H1 (cell line): ENCODE data around the gene TNS3. TPM values are rescaled to one million over a fixed set of nuclear protein-coding genes. Genes with fewer than 3 reads are reported as not detected.

Experiments used
- CTCF ChIA-PET: fragments of 300-600 bp; sonication (Branson Sonifier 250); formaldehyde crosslinking; loops from one replicate; lab custom pipeline; 2021; ENCODE audit not compliant: partially characterized antibody; lab: Charles Lee
- POLR2A ChIA-PET: fragments of 300-600 bp; sonication (Branson Sonifier 250); formaldehyde crosslinking; loops from one replicate; lab custom pipeline; 2021; ENCODE audit warnings: inconsistent platforms; ENCODE audit not compliant: partially characterized antibody; lab: Charles Lee
- DNase-seq, 2 experiments: peaks; one replicate each; pipeline versions ENCODE4 v3.0.0 to v3.0.0-alpha.2; 2010 to 2022; ENCODE audit warnings: low spot score in 2 of 2, low read depth in 1 of 2, mixed read lengths in 1 of 2
- FAIRE-seq: peaks from 2 replicates; lab custom pipeline; 2011; peaks lifted over from hg19 to GRCh38; lab: Jason Lieb, UNC
- H2AFZ ChIP-seq: 2 replicates; pipeline ENCODE4 v1.8.1; 2012; ENCODE audit warnings: low read length, inconsistent platforms
- H2AK5ac ChIP-seq: 2 replicates; pipeline ENCODE4 v1.6.1; 2013; ENCODE audit warnings: low read depth, low read length
- H2BK120ac ChIP-seq: replicated peaks from 2 replicates; pipeline ENCODE3; 2013; ENCODE audit warnings: low read depth, low read length, inconsistent platforms
- H2BK12ac ChIP-seq: 2 replicates; pipeline ENCODE4 v1.6.1; 2013; ENCODE audit warnings: low read depth, low read length
- H2BK15ac ChIP-seq: 2 replicates; pipeline ENCODE4 v1.6.1; 2013; ENCODE audit warnings: low read length
- H2BK20ac ChIP-seq: 2 replicates; pipeline ENCODE4 v1.6.1; 2013; ENCODE audit warnings: low read length
- H2BK5ac ChIP-seq: 2 replicates; pipeline ENCODE4 v1.6.1; 2013; ENCODE audit warnings: low read depth, low read length
- H3K14ac ChIP-seq: 2 replicates; pipeline ENCODE4 v1.6.1; 2013; ENCODE audit warnings: inconsistent platforms; ENCODE audit not compliant: insufficient read length
- H3K18ac ChIP-seq: 2 replicates; pipeline ENCODE4 v1.6.1; 2013; ENCODE audit warnings: low read length; ENCODE audit errors: extremely low read depth
- H3K23ac ChIP-seq: 2 replicates; pipeline ENCODE4 v1.6.1; 2013; ENCODE audit warnings: inconsistent platforms; ENCODE audit not compliant: insufficient read length
- H3K23me2 ChIP-seq: 2 replicates; pipeline ENCODE4 v1.6.1; 2013; ENCODE audit warnings: low read depth, low read length
- H3K27ac ChIP-seq: 2 replicates; pipeline ENCODE4 v1.6.1; 2011; ENCODE audit warnings: low read depth, low read length, inconsistent platforms
- H3K27me3 ChIP-seq, 4 experiments: replicated peaks in 1 of 4; 1 replicate in 1 of 4; 2 replicates in 3 of 4; pipeline versions ENCODE4 v1.6.1 to v1.8.1; 2011 to 2013; ENCODE audit warnings: low read length in 3 of 4, mild to moderate bottlenecking in 3 of 4, inconsistent platforms in 2 of 4, mixed read lengths in 2 of 4, moderate library complexity in 1 of 4; ENCODE audit not compliant: control insufficient read depth in 3 of 4, insufficient read depth in 3 of 4; ENCODE audit errors: extremely low read depth in 1 of 4
- H3K36me3 ChIP-seq, 4 experiments: 2 replicates each; pipeline versions ENCODE4 v1.6.1 to v1.8.1; 2011 to 2013; ENCODE audit warnings: mild to moderate bottlenecking in 4 of 4, low read length in 3 of 4, moderate library complexity in 2 of 4, control low read depth in 1 of 4, inconsistent platforms in 1 of 4; ENCODE audit not compliant: insufficient read depth in 4 of 4, control insufficient read depth in 2 of 4
- H3K4ac ChIP-seq: replicated peaks from 2 replicates; pipeline ENCODE3; 2013; ENCODE audit warnings: low read length, low read depth, mixed read lengths, inconsistent platforms; ENCODE audit not compliant: insufficient read length
- H3K4me1 ChIP-seq, 4 experiments: replicated peaks in 1 of 4; 1 replicate in 1 of 4; 2 replicates in 3 of 4; pipeline versions ENCODE4 v1.6.1 to v1.8.1; 2011 to 2013; ENCODE audit warnings: low read length in 3 of 4, inconsistent platforms in 2 of 4, mixed read lengths in 1 of 4; ENCODE audit not compliant: insufficient read depth in 4 of 4, control insufficient read depth in 3 of 4
- H3K4me2 ChIP-seq, 2 experiments: 2 replicates each; pipeline versions ENCODE4 v1.6.1 to v1.8.1; 2011 to 2013; ENCODE audit warnings: low read depth in 2 of 2, low read length in 2 of 2, control low read depth in 1 of 2, inconsistent platforms in 1 of 2, mild to moderate bottlenecking in 1 of 2; ENCODE audit not compliant: insufficient read depth in 1 of 2
- H3K4me3 ChIP-seq, 4 experiments: fragments of 200-600, 300-600 bp in 1 of 4; sonication (generic), shearing (Covaris generic), sonication (Bioruptor Twin) in 1 of 4; 2 replicates each; pipeline versions ENCODE4 v1.5.1 to v1.8.1; 2011 to 2016; ENCODE audit warnings: low read length in 4 of 4, low read depth in 3 of 4, control low read depth in 2 of 4, inconsistent platforms in 2 of 4, mild to moderate bottlenecking in 2 of 4, mixed read lengths in 1 of 4, moderate library complexity in 1 of 4; ENCODE audit not compliant: insufficient read depth in 2 of 4; ENCODE audit errors: extremely low read depth in 1 of 4
- H3K56ac ChIP-seq: replicated peaks from 2 replicates; pipeline ENCODE3; 2013; ENCODE audit warnings: low read depth, mild to moderate bottlenecking, mixed read lengths, low read length, inconsistent platforms; ENCODE audit not compliant: insufficient read length
- H3K79me1 ChIP-seq: 2 replicates; pipeline ENCODE4 v1.6.1; 2013; ENCODE audit warnings: low read depth, low read length, control low read depth
- H3K79me2 ChIP-seq, 2 experiments: 2 replicates each; pipeline versions ENCODE4 v1.6.1 to v1.8.1; 2012 to 2013; ENCODE audit warnings: low read length in 2 of 2, mild to moderate bottlenecking in 2 of 2, inconsistent platforms in 1 of 2; ENCODE audit not compliant: insufficient read depth in 2 of 2, control insufficient read depth in 1 of 2
- H3K9ac ChIP-seq, 4 experiments: replicated peaks in 1 of 4; 1 replicate in 1 of 4; 2 replicates in 3 of 4; pipeline versions ENCODE4 v1.6.1 to v1.8.1; 2011 to 2013; ENCODE audit warnings: low read depth in 3 of 4, low read length in 3 of 4, control low read depth in 2 of 4, mild to moderate bottlenecking in 2 of 4, moderate library complexity in 2 of 4, inconsistent platforms in 1 of 4; ENCODE audit errors: extremely low read depth in 1 of 4
- H3K9me3 ChIP-seq, 2 experiments: 2 replicates each; pipeline versions ENCODE4 v1.6.1 to v1.8.1; 2012 to 2013; ENCODE audit warnings: mild to moderate bottlenecking in 2 of 2, moderate library complexity in 2 of 2, control low read depth in 1 of 2, inconsistent platforms in 1 of 2, low read depth in 1 of 2, low read length in 1 of 2, mixed read lengths in 1 of 2; ENCODE audit not compliant: insufficient read depth in 2 of 2
- H4K20me1 ChIP-seq, 2 experiments: replicated peaks in 1 of 2; 2 replicates each; pipeline versions ENCODE3 to v1.8.1; 2011 to 2013; ENCODE audit warnings: inconsistent platforms in 2 of 2, low read length in 2 of 2, mild to moderate bottlenecking in 1 of 2; ENCODE audit not compliant: insufficient read depth in 2 of 2, control insufficient read depth in 1 of 2
- H4K5ac ChIP-seq: 2 replicates; pipeline ENCODE4 v1.6.1; 2013; ENCODE audit warnings: low read length, low read depth, mixed read lengths, inconsistent platforms; ENCODE audit not compliant: insufficient read length
- H4K8ac ChIP-seq: 2 replicates; pipeline ENCODE4 v1.8.0; 2013; ENCODE audit warnings: mild to moderate bottlenecking, moderate library complexity, low read length, inconsistent platforms; ENCODE audit not compliant: insufficient read depth; ENCODE audit errors: extremely low read depth
- H4K91ac ChIP-seq: replicated peaks from 2 replicates; pipeline ENCODE3; 2013; ENCODE audit warnings: low read length, mixed read lengths, inconsistent platforms; ENCODE audit not compliant: insufficient read length
- E2F6 ChIP-seq: IDR thresholded peaks from 2 replicates; pipeline ENCODE4 v1.6.1; 2012; ENCODE audit warnings: inconsistent platforms
- MAX ChIP-seq: IDR thresholded peaks from 2 replicates; pipeline ENCODE4 v1.6.1; 2012; ENCODE audit warnings: inconsistent platforms
- TEAD4 ChIP-seq: IDR thresholded peaks from 2 replicates; pipeline ENCODE4 v1.6.1; 2012; ENCODE audit warnings: low read depth, low read length, inconsistent platforms, mixed read lengths
- whole genome bisulfite sequencing, 2 experiments: shearing (Covaris generic) in 1 of 2; methylation state at CpG; one replicate each; pipeline versions ENCODE4 v1.1.6 to v1.1.7; 2013 to 2015; ENCODE audit warnings: low lambda C conversion rate in 2 of 2, mixed read lengths in 2 of 2, inconsistent platforms in 1 of 2, low coverage in 1 of 2, missing lambda C conversion rate in 1 of 2; ENCODE audit not compliant: insufficient replicate concordance in 2 of 2, insufficient coverage in 1 of 2, insufficient read length in 1 of 2; ENCODE audit errors: extremely low coverage in 1 of 2, missing lambda C conversion rate in 1 of 2; 5-methylcytosine and 5-hydroxymethylcytosine counted together
- polyA plus RNA-seq, 7 experiments: library from polyadenylated mRNA; depleted of rRNA in 3 of 7; stranded (reverse) in 5 of 7; unstranded in 2 of 7; fragments of >200 nt in 5 of 7; fragments of 200-250 nt in 2 of 7; gene quantifications; 1 replicate in 5 of 7; 2 replicates in 1 of 7; 4 replicates in 1 of 7; pipeline versions ENCODE4 v1.2.1 to v1.2.3, GENCODE V29; 2011 to 2013; ENCODE audit warnings: missing spikeins in 2 of 7, mixed read lengths in 2 of 7
- total RNA-seq: library from RNA; stranded (reverse); fragmentation: NEBNext Ultra II Directional; extraction: Animal tissue kit (Norgen Biotek cat#: 25700); gene quantifications from 2 replicates; pipeline ENCODE4 v1.2.1, GENCODE V29; 2021

TNS3 gene
- total and polyA plus RNA-seq, 2 of the 8 experiments (the other 6 are each of a cell fraction or from before 2014, with no cell fraction given), result 11.9 to 24.2 TPM

- no peak overlapping the region for H2BK12ac ChIP-seq
- H3K4me1 ChIP-seq, result no peaks in the 10 kb centered on the region
- H2BK5ac ChIP-seq, result no peak overlapping the region
- H2BK20ac ChIP-seq, result no peak overlapping the region
- H3K36me3 ChIP-seq, result no peaks in the 10 kb centered on the region
- H3K4ac ChIP-seq, result no peak overlapping the region
- H3K23ac ChIP-seq, result no peak overlapping the region
- 92% methylated on average over 3 of the region's 3 CpGs; no CpG with 5 or more reads in 1 of the 2 experiments for WGBS, 2 experiments
- no peak overlapping the region for H2BK15ac ChIP-seq
- no peak overlapping the region for H3K18ac ChIP-seq
- H3K27me3 ChIP-seq, result no peaks in the 10 kb centered on the region
- ChIA-PET POLR2A (no interaction called here), CTCF (interaction anchor here (1.5 kb wide), 1 partner anchor 67 kb away, joined by 3 read pairs; no protein-coding TSS in a partner anchor)
- H3K14ac ChIP-seq, result no peak overlapping the region
- DNase-seq, result no peak
- H3K79me1 ChIP-seq, result no peaks in the 10 kb centered on the region
- no peak overlapping the region for H3K27ac ChIP-seq
- no peak overlapping the region for H3K56ac ChIP-seq
- no peak overlapping the region for H2BK120ac ChIP-seq
- H2AK5ac ChIP-seq, result no peak overlapping the region
- no peak overlapping the region for H4K91ac ChIP-seq
- no peak overlapping the region for H4K5ac ChIP-seq
- H3K9ac ChIP-seq, result no peak overlapping the region
- H3K9me3 ChIP-seq, result no peaks in the 10 kb centered on the region
- H3K79me2 ChIP-seq, result no peaks in the 10 kb centered on the region
- no peak overlapping the region for H4K8ac ChIP-seq
- H2AFZ ChIP-seq, result no peak overlapping the region
- no peak overlapping the region for H3K4me3 ChIP-seq
- H3K23me2 ChIP-seq, result peaks cover 6% of the 10 kb centered on the region
- TF ChIP-seq TEAD4, result no peak
- TF ChIP-seq E2F6, result peak; percentile 53; the same call in 1 of the 2 replicates
- TF ChIP-seq MAX, result 0 out of 2 replicates have a peak, but pooled peaks have one; percentile 9
- H4K20me1 ChIP-seq, result peaks cover 0 to 3% of the 10 kb centered on the region in 2 experiments
- H3K4me2 ChIP-seq, result no peak overlapping the region
- FAIRE-seq, result no peak
These were observed 319.0 kb downstream of the TNS3 start for GRCh38 chr7:47262881-47263280.
